Measurements from ENCODE around the gene ITGA1.
"Not testable (repeated sequence)": the region's sequence is repeated elsewhere in the genome, so short reads cannot be mapped to it uniquely, and the experiment has no call there.

ITGA1 gene

DNA sequence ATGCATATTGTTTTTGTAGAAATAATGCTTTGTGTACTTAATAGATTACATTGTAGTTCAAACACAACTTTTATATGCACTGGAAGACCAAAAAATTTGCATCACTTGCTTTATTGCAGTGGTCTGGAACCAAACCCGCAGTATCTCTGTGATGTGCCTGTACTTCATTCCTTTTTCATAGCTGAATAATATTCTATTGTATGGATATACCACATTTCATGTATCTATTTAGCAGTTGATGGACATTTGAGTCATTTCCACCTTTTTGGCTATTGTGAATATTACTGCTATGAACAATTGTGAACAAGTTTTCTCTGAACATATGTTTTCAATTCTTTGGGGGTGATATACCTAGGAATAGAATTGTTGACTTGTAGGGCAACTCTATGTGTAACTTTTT, 40.1 kb downstream of the ITGA1 start:
- in situ Hi-C loops (cut with MboI; ENCODE audit: low sequenced_read_pairs), result no loop called here

DNA sequence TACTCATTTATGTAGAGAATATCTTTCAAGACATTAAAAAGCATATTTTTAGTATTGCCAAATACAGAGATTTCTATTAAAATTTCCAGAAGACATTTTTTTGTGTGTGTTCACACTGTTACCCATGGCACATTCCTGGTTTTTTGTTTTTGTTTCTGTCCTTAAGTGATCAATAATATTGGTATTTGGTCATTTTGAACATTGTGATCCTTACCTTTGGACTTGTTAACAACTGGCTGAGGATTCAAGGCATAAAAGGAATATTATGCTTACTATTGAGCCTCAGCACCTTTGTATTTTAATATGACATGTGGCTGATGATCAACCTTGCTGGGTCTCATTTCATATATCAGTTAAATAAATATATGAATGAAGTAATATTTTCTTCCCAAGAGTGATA, 41.9 kb downstream of the ITGA1 start:
- in situ Hi-C loops (cut with MboI; ENCODE audit: low sequenced_read_pairs), result no loop called here

DNA sequence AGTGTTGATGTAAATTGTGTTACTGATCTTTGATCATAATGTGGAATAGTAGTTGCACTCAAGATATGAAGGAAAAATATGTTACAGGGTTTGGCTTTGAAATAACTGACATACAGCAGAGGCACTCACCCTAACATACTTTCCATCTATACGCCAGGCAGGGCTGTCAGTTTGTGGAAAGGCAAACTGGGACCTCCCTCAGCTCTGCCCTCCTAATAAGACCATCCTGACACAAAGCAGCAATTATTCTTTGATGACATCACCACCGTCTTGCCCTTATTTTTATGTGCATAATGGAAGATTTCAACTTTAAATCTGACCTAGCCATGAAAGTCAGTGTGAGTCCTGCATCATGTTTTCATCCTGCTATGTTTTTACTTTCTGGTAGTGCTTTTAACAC, 42.9 kb downstream of the ITGA1 start:
- in situ Hi-C loops (cut with MboI; ENCODE audit: low sequenced_read_pairs), result no loop called here

DNA sequence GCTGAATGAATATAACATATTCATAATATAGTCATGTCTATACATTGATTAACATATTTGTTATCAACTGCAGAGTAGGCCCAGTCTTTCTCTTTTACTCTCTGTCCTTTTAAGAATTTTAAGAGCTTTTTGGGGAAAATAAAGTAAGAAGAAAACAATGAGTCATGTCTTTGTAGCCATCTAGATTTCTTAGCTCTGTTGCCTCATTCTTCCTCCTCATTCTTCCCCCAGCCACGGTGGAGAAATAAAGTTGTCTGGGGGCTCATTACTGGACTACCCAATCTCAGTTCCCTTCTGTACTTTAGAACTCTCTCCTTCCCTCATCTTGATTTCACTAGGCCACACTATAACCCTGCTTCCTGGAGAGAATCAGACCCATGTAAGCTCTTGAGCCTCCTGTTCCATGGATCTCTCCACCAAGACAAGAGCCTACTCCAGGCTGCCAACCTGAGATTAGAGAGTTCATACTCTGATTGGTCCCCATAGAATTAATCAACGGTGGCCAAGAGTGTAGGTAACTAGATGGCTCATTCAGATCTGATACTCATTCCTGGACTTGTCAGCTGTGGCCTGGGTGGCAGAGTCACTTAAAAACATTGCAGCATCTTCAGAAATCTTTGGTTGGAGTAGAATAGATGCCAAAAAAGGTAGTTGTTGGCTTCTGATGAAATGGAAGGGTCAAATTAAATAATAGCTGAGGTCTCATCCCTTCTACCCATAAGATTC, 44.2 kb downstream of the ITGA1 start:
- in situ Hi-C loops (cut with MboI; ENCODE audit: low sequenced_read_pairs), result no loop called here

DNA sequence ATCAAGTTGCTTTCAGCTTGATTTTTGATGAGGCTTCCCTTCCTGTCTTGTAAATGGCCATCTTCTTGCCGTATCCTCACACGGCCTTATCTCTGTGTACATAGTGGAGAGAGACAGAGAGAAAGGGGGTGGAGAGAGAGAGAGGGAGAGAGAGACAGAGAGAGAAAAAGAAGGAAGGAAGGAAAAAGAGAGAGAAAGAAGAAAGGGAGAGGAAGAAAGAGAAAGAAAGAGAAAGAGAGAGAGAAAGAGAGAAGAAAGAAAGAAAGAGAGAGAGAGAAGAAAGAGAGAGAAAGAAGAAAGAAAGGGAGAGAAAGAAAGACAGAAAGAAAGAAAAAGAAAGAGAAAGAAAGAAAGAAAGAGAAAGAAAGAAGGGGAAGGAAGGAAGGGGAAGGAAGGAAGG, 46.6 kb downstream of the ITGA1 start:
- in situ Hi-C loops (cut with MboI; ENCODE audit: low sequenced_read_pairs), result no loop called here

DNA sequence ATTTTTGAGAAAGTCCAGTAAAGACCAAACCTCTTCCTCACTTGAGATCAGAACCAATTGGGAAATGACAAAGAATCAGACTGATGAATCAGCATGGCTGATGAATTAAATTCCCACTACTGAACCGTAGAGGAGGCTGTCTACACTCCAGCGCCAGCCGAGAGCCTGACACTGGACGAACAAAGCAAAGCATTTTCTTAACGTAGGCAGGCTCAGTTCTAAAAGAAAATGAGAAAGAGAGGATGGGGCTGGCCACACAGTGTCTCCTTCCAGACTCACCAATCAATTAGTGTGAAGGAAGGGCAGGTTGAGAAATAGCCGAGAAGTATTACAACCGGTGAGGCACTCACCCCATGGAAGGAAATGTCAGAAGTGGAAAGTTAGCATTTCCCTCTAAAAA, 49.4 kb downstream of the ITGA1 start:
- in situ Hi-C loops (cut with MboI; ENCODE audit: low sequenced_read_pairs), result no loop called here

DNA sequence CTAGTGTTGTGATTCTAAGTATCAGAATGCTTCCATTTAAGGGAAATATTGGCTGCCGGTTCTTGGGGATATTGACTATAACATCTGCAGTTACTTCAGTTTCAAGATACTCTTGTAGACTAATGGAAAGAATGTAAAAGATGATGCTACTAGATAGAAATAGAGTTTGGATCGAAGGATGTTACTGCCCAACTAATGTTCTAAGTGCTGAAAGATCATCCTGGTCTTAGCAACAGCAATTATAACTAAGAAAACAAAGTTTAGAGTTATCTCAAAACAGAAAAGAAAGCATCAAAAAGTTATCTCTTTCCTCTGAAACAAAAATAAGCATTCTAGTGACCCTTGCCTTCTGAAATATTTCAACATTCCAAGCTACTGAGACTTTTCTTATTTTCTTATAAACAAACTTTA, 49.9 kb downstream of the ITGA1 start:
- in situ Hi-C loops (cut with MboI; ENCODE audit: low sequenced_read_pairs), result no loop called here

DNA sequence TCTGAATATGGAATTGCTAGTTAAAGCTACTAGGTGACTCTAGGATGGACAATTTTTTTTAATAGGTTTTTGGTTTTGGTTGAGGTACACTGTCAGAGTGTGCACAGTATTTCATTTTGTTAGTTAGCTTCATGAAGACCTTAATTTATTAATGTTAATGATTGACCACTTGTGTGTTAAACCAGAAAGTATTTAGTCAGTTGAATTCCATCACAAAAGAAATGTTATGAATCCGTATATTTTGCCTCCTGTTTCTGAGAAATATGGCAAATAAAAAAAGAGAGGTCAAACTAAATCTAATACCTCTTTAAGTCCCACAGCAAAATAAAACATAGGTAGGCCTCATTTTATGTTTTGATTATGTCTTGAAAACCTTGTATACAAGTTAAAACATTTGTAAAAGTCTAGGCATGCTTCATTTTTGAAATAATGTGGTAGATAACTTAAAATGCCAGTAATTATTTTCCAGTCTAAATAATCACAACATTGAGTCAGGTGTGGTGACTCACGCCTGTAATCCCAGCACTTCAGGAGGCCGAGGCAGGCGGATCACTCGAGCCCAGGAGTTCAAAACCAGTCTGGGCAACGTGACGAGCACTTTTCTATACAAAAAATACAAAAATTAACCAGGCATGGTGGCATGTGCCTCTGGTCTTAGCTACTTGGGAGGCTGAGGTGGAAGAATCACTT, 50.8 kb downstream of the ITGA1 start:
- in situ Hi-C loops (cut with MboI; ENCODE audit: low sequenced_read_pairs), result no loop called here

DNA sequence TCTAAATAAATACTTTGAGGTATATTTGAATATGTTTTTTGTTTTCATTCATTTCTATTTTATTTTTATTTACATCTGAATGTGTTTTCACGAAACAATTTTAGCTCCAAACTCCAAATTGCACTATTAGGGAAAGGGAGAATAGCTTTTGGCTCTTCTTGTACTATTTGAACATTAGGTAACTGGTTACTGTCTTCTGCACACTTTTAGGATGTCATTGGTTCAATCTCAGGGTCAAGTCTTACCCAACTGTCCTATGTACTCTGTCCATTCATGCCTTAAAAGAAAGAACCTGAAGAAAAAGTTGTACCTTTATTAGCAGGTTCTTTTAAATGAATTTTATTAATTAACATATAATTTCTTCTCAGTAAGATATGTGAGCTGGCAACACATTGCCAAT, 51.6 kb downstream of the ITGA1 start:
- in situ Hi-C loops (cut with MboI; ENCODE audit: low sequenced_read_pairs), result no loop called here

DNA sequence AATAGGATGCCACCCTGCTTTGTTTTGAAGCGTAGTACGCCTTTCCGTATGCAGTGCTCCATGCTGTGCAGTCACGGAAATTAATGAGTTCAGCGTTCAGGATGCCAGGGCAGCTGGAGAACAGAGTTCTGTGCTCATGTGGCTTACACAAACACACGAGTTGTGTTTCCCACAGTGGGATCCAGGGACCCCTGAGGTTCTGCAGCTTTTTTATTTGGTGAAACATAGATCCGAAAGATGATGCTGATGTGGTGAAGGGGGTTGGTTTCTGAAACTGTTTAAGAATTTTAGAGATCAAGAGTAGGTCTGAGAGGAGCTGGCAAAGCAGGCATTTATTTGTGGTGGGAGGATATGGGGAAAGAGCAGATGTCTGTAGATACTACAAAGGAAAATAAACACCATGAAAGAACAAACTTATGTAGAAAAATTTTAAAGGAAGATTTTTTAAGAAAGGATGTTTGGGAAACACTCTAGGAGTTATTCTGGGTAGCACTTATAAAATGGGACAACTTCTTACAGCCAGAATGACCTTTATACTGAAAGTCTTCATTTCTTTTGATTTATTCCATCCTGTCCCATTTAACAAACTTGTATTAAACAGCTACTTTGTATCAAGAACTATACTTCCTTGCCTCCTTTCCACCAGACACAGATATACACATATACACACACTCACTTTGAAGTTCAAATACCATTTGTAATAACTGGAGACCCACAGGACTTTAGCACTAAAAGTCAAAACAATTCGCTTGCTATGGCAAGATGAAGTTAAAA, 52.7 kb downstream of the ITGA1 start:
- in situ Hi-C loops (cut with MboI; ENCODE audit: low sequenced_read_pairs), result no loop called here

DNA sequence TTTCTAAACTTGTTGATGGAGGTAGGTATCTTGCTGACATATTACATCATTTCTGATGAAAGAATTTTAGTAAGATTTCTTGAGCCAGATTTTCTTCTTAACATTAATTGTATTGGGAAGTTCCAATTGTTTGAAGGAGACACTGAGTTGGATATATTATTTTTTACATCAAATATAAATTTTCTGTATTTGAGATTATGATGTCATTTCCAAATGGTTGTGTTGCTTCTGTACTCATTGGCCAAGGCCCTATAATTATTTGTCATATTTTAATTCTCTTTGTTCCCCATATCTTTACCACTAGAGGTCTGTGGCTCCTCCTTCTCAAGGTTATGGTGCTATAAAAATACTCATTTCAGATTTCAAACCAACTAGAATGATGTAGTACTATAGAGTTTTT, 53.4 kb downstream of the ITGA1 start:
- in situ Hi-C loops (cut with MboI; ENCODE audit: low sequenced_read_pairs), result no loop called here

DNA sequence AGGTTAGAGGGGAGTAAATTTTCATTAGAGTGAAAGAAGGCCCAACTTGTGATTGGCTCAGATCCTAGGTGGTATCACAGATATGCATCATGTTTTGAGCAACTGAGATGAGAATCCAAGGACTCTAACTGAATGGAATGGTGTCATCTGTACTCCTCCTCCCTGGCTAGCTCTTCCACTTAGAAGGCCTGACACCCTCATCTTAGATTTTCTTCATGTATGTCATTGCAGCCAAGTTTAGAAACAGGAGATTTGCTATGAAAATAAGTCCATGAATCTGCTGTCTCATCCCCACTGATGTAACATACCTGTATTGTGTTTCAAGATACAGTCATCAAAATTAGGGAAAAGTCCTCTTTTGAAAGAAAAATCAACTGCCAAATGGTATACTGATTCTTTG, 54.4 kb downstream of the ITGA1 start:
- in situ Hi-C loops (cut with MboI; ENCODE audit: low sequenced_read_pairs), result no loop called here

DNA sequence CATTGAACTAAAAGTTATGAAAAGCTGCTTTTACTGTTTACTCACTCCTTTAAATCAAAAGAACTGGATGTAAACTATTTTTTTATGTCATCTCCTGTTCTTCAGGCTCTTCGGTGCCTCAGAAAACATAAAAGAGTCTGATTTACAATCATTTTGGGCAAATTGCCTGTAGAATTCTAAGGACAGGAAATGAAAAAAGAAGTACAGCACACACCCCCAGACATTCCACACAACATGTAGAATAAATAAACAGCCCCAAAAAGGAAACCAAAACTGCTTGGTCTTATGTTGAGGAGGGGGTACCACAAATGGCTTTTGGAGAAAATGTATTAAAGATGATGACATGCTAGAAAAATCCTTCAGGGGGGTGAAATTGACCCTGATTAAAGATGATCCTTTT, 57.2 kb downstream of the ITGA1 start:
- in situ Hi-C loops (cut with MboI; ENCODE audit: low sequenced_read_pairs), result no loop called here

DNA sequence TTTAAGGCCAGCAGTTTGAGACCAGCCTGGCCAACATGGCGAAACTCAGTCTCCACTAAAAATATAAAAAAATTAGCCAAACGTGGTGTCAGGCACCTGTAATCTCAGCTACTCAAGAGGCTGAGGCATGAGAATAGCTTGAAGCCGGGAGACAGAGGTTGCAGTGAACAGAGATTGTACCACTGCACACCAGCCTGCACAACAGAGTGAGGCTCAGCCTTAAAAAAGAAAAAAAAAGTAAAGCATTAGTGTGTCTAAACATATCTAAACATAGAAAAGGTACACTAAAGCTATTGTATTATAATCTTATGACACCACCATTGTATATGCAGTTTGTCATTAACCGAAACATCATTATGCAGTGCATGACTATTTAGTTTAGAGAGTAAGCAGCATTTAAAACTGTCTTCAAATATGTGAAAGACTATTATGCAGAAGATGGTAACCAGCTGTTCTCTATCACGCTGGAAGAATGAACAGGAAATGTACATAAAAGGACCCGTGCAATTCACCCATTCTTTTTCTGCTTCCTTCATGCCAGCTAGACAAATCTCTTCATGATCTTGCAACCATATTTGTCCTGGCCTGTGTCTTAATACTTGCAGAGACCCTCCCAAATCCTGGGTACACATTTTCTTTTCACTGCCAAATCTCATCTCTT, 58.6 kb downstream of the ITGA1 start:
- in situ Hi-C loops (cut with MboI; ENCODE audit: low sequenced_read_pairs), result no loop called here

DNA sequence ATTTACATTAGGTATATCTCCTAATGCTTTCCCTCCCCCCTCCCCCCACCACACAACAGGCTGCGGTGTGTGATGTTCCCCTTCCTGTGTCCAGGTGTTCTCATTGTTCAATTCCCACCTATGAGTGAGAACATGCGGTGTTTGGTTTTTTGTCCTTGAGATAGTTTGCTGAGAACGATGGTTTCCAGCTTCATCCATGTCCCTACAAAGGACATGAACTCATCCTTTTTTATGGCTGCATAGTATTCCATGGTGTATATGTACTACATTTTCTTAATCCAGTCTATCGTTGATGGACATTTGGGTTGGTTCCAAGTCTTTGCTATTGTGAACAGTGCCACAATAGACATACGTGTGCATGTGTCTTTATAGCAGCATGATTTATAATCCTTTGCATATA, 61.0 kb downstream of the ITGA1 start:
- in situ Hi-C loops (cut with MboI; ENCODE audit: low sequenced_read_pairs), result not testable (repeated sequence)

DNA sequence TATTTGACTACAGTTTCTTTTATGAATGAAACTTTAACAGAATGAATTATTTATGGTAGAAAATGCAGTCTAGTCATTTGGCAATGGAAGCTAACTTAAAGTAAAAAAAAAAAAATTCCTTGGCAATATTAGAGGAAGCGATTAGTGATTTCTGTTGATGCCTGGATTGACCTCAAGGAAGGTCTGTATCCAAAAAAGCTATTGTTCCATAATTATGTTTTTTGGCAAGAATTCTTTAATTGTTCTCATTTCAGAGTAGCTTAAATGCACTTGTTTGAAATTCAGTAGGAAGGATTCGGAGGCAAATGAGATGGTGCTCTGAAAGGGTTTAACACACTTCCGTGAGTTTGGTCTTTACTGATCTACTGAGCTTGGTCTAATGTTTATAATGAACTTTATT, 61.8 kb downstream of the ITGA1 start:
- in situ Hi-C loops (cut with MboI; ENCODE audit: low sequenced_read_pairs), result no loop called here

DNA sequence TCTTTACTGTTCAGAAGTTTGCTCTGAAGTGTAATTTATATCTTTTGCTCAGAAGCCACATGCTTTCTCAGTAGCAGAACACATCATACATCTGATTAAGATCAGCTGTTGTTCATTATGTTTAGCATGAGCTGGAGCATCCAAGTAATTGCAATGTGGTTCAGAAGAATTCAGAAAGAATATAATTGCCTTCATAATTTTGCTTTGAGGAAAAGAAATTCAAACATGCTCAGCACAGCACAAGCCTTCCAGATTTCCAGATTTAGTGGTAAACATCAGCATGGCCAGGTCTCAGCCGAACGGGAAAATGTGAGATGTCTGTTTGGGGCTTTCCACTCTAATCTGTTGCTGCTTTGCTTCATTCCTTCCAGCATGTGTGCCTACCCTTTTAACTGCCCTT, 65.9 kb downstream of the ITGA1 start:
- in situ Hi-C loops (cut with MboI; ENCODE audit: low sequenced_read_pairs), result no loop called here

DNA sequence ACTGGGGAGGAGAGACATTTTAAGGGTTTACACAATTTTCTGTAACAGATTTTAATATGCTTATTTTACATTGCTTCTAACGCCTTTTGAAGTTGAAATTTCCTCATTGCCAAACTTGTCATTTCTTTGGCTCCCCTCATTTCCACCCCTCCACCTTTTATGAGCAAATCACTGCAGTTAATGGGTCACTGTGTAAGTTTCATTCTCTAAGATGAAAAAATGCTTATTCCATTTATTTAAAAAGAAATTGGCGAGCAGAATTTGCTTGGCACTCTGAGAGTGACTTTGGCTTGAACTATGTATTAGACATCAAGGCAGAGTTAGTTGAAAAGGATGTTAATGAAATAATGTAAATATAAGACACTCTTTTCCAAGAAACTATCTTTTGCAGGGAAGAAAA, 66.6 kb downstream of the ITGA1 start:
- in situ Hi-C loops (cut with MboI; ENCODE audit: low sequenced_read_pairs), result no loop called here

DNA sequence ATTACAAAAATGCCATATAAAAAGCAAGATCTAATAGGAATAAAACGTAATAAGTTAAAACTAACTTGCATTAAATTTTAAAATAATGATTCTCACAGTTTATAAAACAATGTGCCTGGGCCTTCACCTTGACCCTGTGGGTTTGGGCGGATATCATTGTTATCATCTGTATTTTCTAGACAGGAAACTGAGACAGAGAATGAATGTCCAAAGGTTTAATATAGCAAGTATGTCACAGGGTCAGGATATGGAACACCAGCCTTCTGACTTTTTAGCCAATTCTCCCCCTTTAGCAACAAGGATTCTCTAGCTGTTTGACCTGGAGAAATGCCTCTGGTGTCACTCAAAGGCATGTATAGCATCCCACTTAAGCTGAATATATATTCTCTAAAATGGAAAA, 67.2 kb downstream of the ITGA1 start:
- in situ Hi-C loops (cut with MboI; ENCODE audit: low sequenced_read_pairs), result no loop called here

DNA sequence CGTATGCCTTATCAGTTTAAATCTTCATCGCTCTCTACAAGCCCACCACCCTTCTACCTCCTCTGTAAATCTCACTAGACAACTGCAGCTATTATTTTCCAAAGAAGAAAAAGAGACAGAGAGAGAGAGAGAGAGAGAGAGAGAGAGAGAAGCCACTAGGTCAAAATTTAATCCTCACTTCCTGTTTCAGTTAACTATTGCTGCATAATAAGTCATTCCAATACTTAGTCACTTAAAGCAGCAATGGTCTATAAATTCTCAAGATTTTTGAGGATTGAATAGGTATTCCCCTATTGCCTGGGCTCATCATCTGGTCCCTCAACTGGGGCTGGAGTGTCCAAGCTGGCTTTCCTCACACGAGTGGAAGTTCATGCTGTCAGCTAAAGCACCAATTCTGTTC, 68.8 kb downstream of the ITGA1 start:
- in situ Hi-C loops (cut with MboI; ENCODE audit: low sequenced_read_pairs), result no loop called here

DNA sequence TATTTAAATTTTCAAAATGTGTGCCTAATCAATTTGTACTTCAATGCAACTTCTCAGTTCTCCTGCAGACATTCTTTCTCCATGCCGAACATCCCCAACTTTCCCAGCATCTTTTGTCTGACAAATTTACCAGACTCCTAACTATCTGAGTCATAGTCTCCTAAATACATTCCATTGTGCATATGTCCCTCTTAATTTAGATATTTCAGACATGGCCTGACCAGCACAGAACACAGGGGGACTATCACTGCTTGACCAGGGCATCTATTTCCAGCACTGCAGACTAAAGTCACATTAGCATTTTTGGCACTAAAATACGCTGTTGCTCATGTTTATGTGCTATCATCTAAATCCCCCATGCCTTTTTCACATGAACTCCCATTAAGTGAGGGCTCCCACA, 71.9 kb downstream of the ITGA1 start:
- in situ Hi-C loops (cut with MboI; ENCODE audit: low sequenced_read_pairs), result no loop called here

DNA sequence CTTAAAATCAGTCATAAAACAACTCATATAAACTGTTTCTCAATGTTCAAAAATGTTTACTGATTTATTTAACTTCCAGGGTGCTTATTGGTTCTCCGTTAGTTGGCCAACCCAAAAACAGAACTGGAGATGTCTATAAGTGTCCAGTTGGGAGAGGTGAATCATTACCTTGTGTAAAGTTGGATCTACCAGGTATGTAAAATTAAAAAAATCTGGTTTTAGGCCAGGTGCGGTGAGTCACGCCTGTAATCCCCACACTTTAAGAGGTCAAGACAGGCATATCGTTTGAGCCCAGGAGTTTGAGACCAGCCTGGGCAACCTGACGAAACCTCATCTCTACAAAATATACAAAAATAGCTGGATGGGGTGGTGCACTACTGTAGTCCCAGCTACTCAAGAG, 73.7 kb downstream of the ITGA1 start:
- in situ Hi-C loops (cut with MboI; ENCODE audit: low sequenced_read_pairs), result no loop called here
